Skeletal muscle cell (primary cell): ENCODE data around the gene CCDC183.
"Not testable (repeated sequence)": the region's sequence is repeated elsewhere in the genome, so short reads cannot be mapped to it uniquely, and the experiment has no call there.

Source experiments
- DNase-seq: peaks from one replicate; pipeline ENCODE4 v3.0.0-alpha.2; 2010; ENCODE audit warnings: low read depth
- H3K4me3 ChIP-seq: 2 replicates; pipeline ENCODE4 v1.5.1; 2011; ENCODE audit warnings: low read depth, mild to moderate bottlenecking, control low read depth, low read length, moderate library complexity

Gene CCDC183

GRCh38 chr9:136796238-136796774 is at the start of gene CCDC183:
CCDC183 (plus strand) TSS chr9:136796338; CDS start chr9:136796398, 60 bp downstream.
- H3K4me3 ChIP-seq = no peak within 1 kb of the TSS
- no peak for DNase-seq

- H3K4me3 ChIP-seq = no peak overlapping the region
- no peak for DNase-seq
Observed at GRCh38 chr9:136746621-136747020, 49.5 kb upstream of the CCDC183 start.

- no peak for DNase-seq
- H3K4me3 ChIP-seq = no peak overlapping the region
Observed at GRCh38 chr9:136747161-136748060, 48.7 kb upstream of the CCDC183 start.

- H3K4me3 ChIP-seq = no peak within 1 kb of the TSS
- DNase-seq = no peak
Observed at GRCh38 chr9:136748201-136748600, 47.9 kb upstream of the CCDC183 start, which contains the start of gene LCN6. LCN6 (minus strand) TSS chr9:136748525; CDS start chr9:136748483, 42 bp downstream.

GRCh38 chr9:136748666-136749611 is 47.2 kb upstream of the CCDC183 start:
- no peak for DNase-seq
- H3K4me3 ChIP-seq = no peak overlapping the region

GRCh38 chr9:136750526-136750925 is 45.6 kb upstream of the CCDC183 start:
- no peak overlapping the region for H3K4me3 ChIP-seq
- no peak for DNase-seq

- no peak overlapping the region for H3K4me3 ChIP-seq
- DNase-seq = no peak
Observed at GRCh38 chr9:136751244-136751643, 44.9 kb upstream of the CCDC183 start.

- no peak for DNase-seq
- no peak overlapping the region for H3K4me3 ChIP-seq
Observed at GRCh38 chr9:136751814-136752213, 44.3 kb upstream of the CCDC183 start.

- no peak for DNase-seq
- no peak overlapping the region for H3K4me3 ChIP-seq
Observed at GRCh38 chr9:136753371-136754058, 42.6 kb upstream of the CCDC183 start.

GRCh38 chr9:136754059-136754572 is 42.0 kb upstream of the CCDC183 start:
- no peak for DNase-seq
- no peak overlapping the region for H3K4me3 ChIP-seq

GRCh38 chr9:136754626-136755301 is 41.4 kb upstream of the CCDC183 start:
- no peak overlapping the region for H3K4me3 ChIP-seq
- DNase-seq = no peak

GRCh38 chr9:136755302-136756133 is 40.6 kb upstream of the CCDC183 start:
- not testable (repeated sequence) for H3K4me3 ChIP-seq, DNase-seq

- DNase-seq = no peak
Observed at GRCh38 chr9:136756134-136756438, 40.1 kb upstream of the CCDC183 start.

GRCh38 chr9:136756836-136757235 is 39.3 kb upstream of the CCDC183 start:
- no peak for DNase-seq
- no peak overlapping the region for H3K4me3 ChIP-seq

More at GRCh38 chr9:136756134-136756438, 40.1 kb upstream of the CCDC183 start:
- H3K4me3 ChIP-seq = no peak overlapping the region

- no peak for DNase-seq
- H3K4me3 ChIP-seq = no peak overlapping the region
Observed at GRCh38 chr9:136757328-136757727, 38.8 kb upstream of the CCDC183 start.

GRCh38 chr9:136757751-136758140 is 38.4 kb upstream of the CCDC183 start:
- DNase-seq = no peak
- no peak overlapping the region for H3K4me3 ChIP-seq

- H3K4me3 ChIP-seq = no peak overlapping the region
- no peak for DNase-seq
Observed at GRCh38 chr9:136759001-136759400, 37.1 kb upstream of the CCDC183 start.
